D341Med (cell line): Measurements from ENCODE around the gene AFAP1L1.

ENCODE experiments used
- DNase-seq: peaks from one replicate; pipeline ENCODE4 v3.0.0; 2012; ENCODE audit warnings: low spot score

AFAP1L1 gene

GRCh38 chr5:149285153-149285552 is 13.5 kb downstream of the AFAP1L1 start:
- no peak for DNase-seq

DNA sequence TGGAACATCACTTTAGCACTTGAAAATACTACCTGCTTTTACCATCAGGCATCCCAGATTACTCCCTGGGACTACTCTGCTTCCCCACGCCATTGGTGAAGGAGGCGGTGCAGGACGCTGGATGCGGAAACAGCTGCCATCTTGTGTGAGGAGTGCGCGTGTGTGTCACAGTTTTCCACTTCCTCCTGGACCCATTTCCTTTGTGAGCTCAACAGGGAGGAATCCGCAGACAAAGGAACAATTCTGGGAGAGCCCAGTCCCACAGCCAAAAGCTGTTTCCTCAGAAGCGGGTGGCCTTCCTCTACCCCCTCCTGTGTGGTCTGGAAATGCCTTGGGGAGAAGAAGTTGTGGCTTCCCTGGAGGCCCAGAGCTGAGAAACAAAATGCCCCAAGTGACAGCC is 16.8 kb downstream of the AFAP1L1 start:
- DNase-seq: no peak

- no peak for DNase-seq
These were observed 17.6 kb downstream of the AFAP1L1 start for GRCh38 chr5:149289301-149289700.

- no peak for DNase-seq
These were observed 23.5 kb downstream of the AFAP1L1 start for GRCh38 chr5:149294872-149295829.

GRCh38 chr5:149297340-149298025 is 25.8 kb downstream of the AFAP1L1 start:
- DNase-seq: no peak

DNA sequence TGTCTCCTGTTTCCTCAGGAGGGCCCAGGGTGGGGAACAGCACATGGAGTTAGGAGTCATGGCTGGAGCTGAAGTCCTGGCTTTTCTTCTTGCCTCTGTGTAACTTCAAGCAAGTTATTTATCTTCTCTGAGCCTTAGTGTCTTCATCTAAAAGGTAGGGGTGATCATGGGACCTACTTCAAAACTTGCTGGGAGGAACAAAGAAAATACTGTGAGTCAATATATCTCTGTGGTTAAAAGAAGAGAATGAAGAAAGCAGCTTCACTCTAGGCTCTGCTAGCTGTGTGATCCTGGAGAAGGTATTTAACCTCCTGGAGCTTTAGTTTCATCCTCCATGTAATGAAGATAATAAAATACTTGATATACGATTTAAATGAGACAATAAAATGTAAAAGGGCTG is 26.5 kb downstream of the AFAP1L1 start:
- DNase-seq: no peak

DNA sequence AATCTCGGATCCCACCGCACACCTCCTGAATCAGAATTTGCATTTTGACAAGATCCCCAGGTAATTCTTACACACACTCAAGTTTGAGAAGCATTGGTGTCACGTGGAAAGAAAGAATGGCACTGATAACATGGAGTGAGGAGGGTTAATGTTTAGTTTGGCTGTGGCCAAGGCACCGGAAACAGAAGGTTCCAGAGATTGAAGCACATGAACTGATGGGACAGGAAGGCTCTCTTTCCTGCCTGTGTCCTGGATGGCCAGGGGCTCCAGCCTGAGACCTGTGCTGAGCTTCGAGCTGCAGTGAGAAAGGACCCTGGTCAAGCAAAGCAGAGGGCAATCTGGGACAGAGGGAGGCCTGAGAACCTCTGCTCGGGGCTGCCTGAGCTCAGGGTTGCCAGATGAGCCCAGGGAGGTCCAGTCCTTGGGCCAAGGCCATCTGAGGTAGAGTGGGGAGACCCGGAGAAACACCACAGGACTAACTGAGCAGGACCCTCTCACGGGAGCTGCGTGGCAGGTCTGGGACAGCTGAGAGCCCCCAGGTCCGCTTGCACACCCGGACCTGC is 27.3 kb downstream of the AFAP1L1 start:
- DNase-seq: no peak

DNA sequence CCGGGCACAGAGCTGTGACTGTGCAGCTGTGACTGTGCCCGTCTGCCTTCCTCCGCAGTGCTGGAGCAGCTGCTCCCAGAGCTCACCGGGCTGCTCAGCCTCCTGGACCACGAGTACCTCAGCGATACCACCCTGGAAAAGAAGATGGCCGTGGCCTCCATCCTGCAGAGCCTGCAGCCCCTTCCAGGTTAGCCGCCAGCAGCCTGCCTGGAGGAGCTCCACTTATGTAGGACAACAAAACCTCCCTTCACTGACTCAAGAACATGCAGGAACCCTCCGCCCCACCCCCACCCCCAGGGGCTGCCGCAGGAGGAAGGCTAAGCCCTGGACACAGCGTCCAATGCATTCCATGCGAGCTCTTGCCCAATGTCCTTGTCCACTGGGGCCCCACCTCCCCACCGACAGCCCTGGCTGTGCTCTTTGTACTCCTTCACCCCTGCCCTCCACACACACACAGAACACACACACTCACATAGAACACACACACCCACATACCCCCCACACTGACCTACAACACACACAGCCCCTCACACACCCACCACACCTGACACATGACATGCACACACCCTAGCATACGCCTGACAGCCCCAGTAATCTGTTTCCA is 27.9 kb downstream of the AFAP1L1 start:
- DNase-seq: no peak

GRCh38 chr5:149300441-149300840 is 28.8 kb downstream of the AFAP1L1 start:
- DNase-seq: no peak

DNA sequence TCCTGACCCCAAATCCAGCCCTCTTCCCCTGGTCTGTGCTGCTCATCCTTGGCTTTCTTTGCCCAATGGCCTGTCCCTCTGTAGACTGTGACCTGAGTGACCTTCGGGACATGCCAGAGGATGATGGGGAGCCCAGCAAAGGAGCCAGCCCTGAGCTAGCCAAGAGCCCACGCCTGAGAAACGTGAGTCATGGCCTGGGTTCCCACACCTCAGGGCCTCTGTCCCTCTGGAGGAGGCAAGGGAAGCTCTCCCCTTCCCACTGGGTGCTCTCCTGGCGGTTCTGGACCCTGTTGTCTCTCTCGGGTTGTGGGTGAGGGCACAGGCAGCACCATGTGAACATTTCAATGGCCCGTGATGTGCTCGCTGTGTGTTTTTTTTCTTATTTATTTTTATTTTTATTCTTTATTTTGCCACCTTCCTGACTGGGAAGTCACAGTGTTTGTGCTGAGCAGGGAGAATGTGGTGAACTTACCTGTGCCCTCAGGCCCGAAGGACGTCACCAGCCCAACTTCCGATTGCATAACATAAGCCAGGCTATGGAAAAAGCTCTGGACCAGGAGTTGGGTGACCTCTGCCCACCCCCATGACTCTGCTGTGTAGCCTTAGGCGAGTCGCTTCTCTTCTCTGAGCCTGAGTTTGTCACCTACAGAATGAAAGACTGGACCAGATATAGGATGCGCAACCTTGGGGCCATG is 29.5 kb downstream of the AFAP1L1 start:
- no peak for DNase-seq

DNA sequence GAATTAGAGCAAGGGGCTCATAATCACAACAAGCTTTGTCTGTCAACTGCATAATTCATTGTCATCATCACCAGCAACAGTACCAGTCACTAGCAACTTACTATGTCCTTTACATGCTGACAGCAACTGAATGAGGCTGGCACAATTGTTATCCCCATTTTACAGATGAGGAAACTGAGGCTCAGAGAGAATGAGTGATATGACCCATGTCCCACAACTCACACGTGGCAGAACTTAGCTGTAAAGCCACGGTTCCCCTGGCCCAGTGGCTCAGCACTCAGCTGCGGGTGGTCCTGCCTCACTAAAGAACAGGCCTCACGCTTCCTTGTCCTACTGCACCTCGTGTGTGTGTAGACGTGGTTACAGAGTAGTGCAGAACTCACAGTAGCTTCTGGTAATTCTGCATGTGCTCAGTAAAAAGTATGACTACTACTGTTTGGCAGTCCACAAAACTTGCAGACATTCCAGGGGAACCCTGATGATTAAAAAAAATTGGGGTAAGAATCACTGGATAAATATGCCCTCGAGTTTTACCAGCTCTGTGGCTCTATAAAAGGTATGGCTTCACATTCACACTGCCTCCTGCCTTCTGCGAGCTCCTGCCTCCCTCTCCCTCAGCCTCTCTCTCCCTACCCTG is 30.2 kb downstream of the AFAP1L1 start:
- no peak for DNase-seq

DNA sequence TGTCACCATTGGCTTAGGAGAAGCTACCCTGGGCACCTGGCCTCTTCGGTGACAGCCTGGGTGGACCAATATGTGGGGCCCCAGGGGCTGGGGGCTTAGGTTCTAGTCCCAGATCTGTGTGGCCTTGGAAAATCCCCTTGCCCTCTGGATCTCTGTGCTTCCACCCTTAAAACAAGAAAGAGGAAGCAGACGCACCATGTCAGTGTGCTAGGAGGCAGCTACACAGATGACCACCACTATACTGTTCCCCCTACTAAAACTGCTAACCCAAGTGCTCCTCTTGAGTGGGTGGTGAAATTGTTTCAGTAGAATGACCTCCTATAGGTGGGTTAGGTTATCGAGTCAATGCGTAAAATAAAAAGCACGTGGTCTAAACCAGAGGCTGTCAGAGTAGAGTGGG is 31.0 kb downstream of the AFAP1L1 start:
- no peak for DNase-seq

DNA sequence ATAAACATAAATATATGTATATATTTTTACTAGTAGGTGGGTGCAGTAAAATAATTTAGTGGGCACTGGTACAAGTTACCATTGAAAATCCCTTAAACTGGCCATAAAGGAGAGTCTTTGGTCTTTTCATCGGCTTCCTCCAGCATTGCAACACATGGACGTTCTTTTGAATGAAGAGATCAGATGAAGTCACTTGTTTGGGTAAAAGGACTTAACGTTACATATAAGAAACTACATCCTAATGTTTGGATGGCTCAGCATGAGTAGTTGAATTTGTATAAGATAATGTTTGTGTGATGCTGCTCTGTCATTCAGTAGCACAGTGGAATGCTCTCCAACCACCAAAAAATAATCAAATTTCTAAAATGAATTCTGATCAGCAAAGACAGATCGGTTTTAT is 31.6 kb downstream of the AFAP1L1 start:
- no peak for DNase-seq

- DNase-seq: no peak
These were observed 32.8 kb downstream of the AFAP1L1 start for GRCh38 chr5:149304195-149305078.

GRCh38 chr5:149309354-149309753 is 37.7 kb downstream of the AFAP1L1 start:
- no peak for DNase-seq

DNA sequence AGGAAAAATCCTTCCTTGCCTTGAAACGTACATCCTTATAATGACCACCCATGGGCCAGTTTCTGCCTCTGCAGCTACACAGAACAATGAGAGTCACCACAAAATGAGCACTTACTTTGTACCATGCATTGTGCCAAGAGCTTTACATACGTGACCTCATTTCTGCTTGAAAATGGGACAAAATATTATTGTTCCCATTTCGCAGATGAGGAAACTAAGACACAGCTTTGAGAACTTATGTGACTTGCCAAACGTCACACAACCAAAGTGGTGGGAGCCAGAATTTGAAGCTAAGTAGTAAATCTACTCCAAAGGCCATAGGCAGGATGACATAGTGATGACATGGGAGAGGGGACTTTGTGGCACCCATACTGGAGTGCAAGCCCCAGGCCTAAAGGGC is 38.8 kb downstream of the AFAP1L1 start:
- no peak for DNase-seq

- DNase-seq: peak; percentile 77
These were observed 39.4 kb downstream of the AFAP1L1 start for GRCh38 chr5:149310947-149311658.

- DNase-seq: no peak
These were observed 41.6 kb downstream of the AFAP1L1 start for GRCh38 chr5:149313151-149313841.

DNA sequence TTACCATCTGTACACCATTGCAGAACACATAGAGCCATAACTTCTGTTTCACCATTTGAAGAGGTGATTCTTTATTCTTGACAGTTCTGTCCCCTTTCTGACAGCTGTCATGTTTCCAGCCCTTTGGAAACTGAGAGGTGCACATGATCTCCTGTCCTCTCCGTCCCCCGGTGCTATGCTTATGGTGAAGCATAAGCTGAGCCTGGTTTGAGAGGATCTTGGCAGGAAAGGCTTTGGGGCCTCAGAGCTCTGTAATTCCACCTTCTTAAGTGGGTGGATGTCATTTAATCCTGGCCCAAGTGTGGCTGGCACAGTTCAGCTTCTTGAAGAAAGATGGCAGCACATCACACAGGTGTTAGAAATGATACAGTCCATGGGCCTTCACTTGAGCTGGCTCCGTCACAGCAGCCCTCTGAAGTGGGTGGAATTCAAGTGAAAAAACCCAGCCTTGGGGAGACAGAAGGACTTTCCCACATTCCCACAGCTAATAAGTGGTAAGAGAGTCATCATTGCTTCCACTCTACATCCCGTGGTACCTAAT is 43.0 kb downstream of the AFAP1L1 start:
- no peak for DNase-seq
